ENCODE measurements around the gene FAM3C.

DNA sequence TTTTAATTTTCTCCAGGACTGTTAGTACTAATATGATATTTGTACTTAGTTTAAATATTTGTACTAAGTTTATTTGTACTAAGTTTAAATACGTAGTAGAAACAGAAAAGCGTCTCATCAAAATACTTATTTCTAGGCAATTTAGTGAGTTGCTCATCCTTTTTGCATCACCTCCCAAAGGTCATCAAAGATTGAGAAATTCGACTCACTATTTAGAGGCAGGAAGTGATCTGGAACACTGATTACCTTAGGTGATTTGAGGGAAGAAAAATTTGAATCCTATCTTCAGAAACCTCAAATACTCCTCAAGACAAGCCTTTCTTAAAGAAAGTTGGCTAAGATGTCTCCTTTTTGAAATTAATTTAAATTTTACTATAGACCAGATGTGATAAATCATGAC lies 52.8 kb downstream of the FAM3C start:
- TF ChIP-seq POLR2A (IDR thresholded peaks at IDR 0.05), result no peak
- TF ChIP-seq, protein P1, sequence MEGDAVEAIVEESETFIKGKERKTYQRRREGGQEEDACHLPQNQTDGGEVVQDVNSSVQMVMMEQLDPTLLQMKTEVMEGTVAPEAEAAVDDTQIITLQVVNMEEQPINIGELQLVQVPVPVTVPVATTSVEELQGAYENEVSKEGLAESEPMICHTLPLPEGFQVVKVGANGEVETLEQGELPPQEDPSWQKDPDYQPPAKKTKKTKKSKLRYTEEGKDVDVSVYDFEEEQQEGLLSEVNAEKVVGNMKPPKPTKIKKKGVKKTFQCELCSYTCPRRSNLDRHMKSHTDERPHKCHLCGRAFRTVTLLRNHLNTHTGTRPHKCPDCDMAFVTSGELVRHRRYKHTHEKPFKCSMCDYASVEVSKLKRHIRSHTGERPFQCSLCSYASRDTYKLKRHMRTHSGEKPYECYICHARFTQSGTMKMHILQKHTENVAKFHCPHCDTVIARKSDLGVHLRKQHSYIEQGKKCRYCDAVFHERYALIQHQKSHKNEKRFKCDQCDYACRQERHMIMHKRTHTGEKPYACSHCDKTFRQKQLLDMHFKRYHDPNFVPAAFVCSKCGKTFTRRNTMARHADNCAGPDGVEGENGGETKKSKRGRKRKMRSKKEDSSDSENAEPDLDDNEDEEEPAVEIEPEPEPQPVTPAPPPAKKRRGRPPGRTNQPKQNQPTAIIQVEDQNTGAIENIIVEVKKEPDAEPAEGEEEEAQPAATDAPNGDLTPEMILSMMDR (IDR thresholded peaks at IDR 0.05), result no peak

Measured in lower leg skin (tissue), 3 donors.